PC-3 (cell line): ENCODE results near the gene ARFIP1.
"Not testable (repeated sequence)": the region's sequence is repeated elsewhere in the genome, so short reads cannot be mapped to it uniquely, and the experiment has no call there.

ENCODE experiments used
- EZH2 ChIP-seq: fragments of 300-600 bp; sonication (generic); IDR thresholded peaks from one replicate; pipeline ENCODE4 v1.6.1; 2017; ENCODE audit warnings: antibody characterized with exemption, mild to moderate bottlenecking, low read length; ENCODE audit not compliant: unreplicated experiment
- TF ChIP-seq, protein P1 (sequence below): fragments of 300-600 bp; sonication (generic); conservative IDR thresholded peaks from 2 replicates; pipeline ENCODE4 v1.5.1; 2017; ENCODE audit warnings: antibody characterized with exemption, low read depth, mild to moderate bottlenecking, low read length

DNA sequence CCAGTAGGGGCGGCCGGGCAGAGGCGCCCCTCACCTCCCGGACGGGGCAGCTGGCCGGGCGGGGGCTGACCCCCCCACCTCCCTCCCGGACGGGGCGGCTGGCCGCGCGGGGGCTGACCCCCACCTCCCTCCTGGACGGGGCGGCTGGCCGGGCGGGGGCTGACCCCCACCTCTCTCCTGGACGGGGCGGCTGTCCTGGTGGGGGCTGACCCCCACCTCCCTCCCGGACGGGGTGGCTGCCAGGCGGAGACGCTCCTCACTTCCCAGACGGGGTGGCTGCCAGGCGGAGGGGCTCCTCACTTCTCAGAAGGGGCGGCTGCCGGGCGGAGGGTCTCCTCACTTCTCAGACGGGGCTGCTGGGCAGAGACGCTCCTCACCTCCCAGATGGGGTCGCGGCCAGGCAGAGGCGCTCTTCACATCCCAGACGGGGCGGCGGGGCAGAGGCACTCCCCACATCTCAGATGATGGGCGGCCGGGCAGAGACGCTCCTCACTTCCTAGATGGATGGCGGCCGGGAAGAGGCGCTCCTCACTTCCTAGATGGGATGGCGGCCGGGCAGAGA is 86.8 kb downstream of the ARFIP1 start:
- TF ChIP-seq EZH2 = not testable (repeated sequence)
- TF ChIP-seq, protein P1, sequence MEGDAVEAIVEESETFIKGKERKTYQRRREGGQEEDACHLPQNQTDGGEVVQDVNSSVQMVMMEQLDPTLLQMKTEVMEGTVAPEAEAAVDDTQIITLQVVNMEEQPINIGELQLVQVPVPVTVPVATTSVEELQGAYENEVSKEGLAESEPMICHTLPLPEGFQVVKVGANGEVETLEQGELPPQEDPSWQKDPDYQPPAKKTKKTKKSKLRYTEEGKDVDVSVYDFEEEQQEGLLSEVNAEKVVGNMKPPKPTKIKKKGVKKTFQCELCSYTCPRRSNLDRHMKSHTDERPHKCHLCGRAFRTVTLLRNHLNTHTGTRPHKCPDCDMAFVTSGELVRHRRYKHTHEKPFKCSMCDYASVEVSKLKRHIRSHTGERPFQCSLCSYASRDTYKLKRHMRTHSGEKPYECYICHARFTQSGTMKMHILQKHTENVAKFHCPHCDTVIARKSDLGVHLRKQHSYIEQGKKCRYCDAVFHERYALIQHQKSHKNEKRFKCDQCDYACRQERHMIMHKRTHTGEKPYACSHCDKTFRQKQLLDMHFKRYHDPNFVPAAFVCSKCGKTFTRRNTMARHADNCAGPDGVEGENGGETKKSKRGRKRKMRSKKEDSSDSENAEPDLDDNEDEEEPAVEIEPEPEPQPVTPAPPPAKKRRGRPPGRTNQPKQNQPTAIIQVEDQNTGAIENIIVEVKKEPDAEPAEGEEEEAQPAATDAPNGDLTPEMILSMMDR = not testable (repeated sequence)
